HUES48 (cell line): ENCODE measurements around the gene ZNF253.
"Not testable (repeated sequence)": the region's sequence is repeated elsewhere in the genome, so short reads cannot be mapped to it uniquely, and the experiment has no call there.

ENCODE experiments used
- H3K27ac ChIP-seq: one replicate; pipeline ENCODE4 v1.7.0; 2013; ENCODE audit warnings: low read depth, low read length, inconsistent platforms
- H3K27me3 ChIP-seq: 2 replicates; pipeline ENCODE4 v1.6.1; 2013; ENCODE audit warnings: mild to moderate bottlenecking, low read length; ENCODE audit not compliant: control insufficient read depth, insufficient read depth
- H3K36me3 ChIP-seq: 2 replicates; pipeline ENCODE4 v1.6.1; 2013; ENCODE audit warnings: low read length; ENCODE audit not compliant: control insufficient read depth, insufficient read depth
- H3K4me1 ChIP-seq: 2 replicates; pipeline ENCODE4 v1.6.1; 2013; ENCODE audit warnings: mild to moderate bottlenecking, low read length; ENCODE audit not compliant: control insufficient read depth, insufficient read depth
- H3K4me3 ChIP-seq: 2 replicates; pipeline ENCODE4 v1.5.1; 2013; ENCODE audit warnings: mild to moderate bottlenecking, low read depth, low read length
- H3K9ac ChIP-seq: 2 replicates; pipeline ENCODE4 v1.6.1; 2013; ENCODE audit warnings: mild to moderate bottlenecking, low read depth, low read length, moderate library complexity
- H3K9me3 ChIP-seq: 2 replicates; pipeline ENCODE4 v1.6.1; 2013; ENCODE audit warnings: low read length; ENCODE audit not compliant: control insufficient read depth, insufficient read depth

The ZNF253 gene

GRCh38 chr19:19849056-19849455 is 16.6 kb upstream of the ZNF253 start:
- Histone ChIP-seq H3K9me3 (peaks cover 14% of the 10 kb centered on the region), H3K27me3 (no peaks in the 10 kb centered on the region), H3K27ac (no peak overlapping the region), H3K36me3 (no peaks in the 10 kb centered on the region), H3K4me3 (no peak overlapping the region), H3K9ac (no peak overlapping the region), H3K4me1 (no peaks in the 10 kb centered on the region)

GRCh38 chr19:19851740-19852139 is 13.9 kb upstream of the ZNF253 start:
- not testable (repeated sequence) for H3K4me3 ChIP-seq, H3K27ac ChIP-seq, H3K36me3 ChIP-seq, H3K9me3 ChIP-seq, H3K27me3 ChIP-seq, H3K4me1 ChIP-seq, H3K9ac ChIP-seq

- no peaks in the 10 kb centered on the region for H3K4me1 ChIP-seq
Observed at GRCh38 chr19:19858751-19859150, 6.9 kb upstream of the ZNF253 start.

GRCh38 chr19:19860756-19861390 is 4.8 kb upstream of the ZNF253 start:
- no peaks in the 10 kb centered on the region for H3K4me1 ChIP-seq
- H3K9me3 ChIP-seq: no peaks in the 10 kb centered on the region
- no peaks in the 10 kb centered on the region for H3K27me3 ChIP-seq
- no peak overlapping the region for H3K27ac ChIP-seq
- peaks cover 8% of the 10 kb centered on the region for H3K36me3 ChIP-seq
- peak overlapping the region; percentile 74 for H3K4me3 ChIP-seq
- peak overlapping the region; percentile 76 for H3K9ac ChIP-seq

More at GRCh38 chr19:19858751-19859150, 6.9 kb upstream of the ZNF253 start:
- Histone ChIP-seq H3K9me3 (no peaks in the 10 kb centered on the region), H3K27ac (no peak overlapping the region), H3K36me3 (peaks cover 8% of the 10 kb centered on the region), H3K4me3 (no peak overlapping the region), H3K27me3 (no peaks in the 10 kb centered on the region), H3K9ac (no peak overlapping the region)

GRCh38 chr19:19866611-19867248 is 1.0 kb downstream of the ZNF253 start:
- no peaks in the 10 kb centered on the region for H3K27me3 ChIP-seq
- H3K4me1 ChIP-seq: 0 out of 2 replicates have a peak, but pooled peaks cover 10% of the 10 kb centered on the region
- H3K9me3 ChIP-seq: no peaks in the 10 kb centered on the region
- peaks cover 6% of the 10 kb centered on the region for H3K36me3 ChIP-seq
- H3K27ac ChIP-seq: peak overlapping the region; percentile 100
- H3K4me3 ChIP-seq: peak overlapping the region; percentile 100
- H3K9ac ChIP-seq: peak overlapping the region; percentile 100

- H3K9me3 ChIP-seq, H3K27me3 ChIP-seq, H3K4me3 ChIP-seq, H3K9ac ChIP-seq, H3K27ac ChIP-seq: not testable (repeated sequence)
- H3K36me3 ChIP-seq: peaks cover 29% of the 10 kb centered on the region
- H3K4me1 ChIP-seq: 0 out of 2 replicates have a peak, but pooled peaks cover 10% of the 10 kb centered on the region
Observed at GRCh38 chr19:19870086-19870485, 4.4 kb downstream of the ZNF253 start.

- H3K27me3 ChIP-seq: no peaks in the 10 kb centered on the region
- H3K4me3 ChIP-seq: no peak overlapping the region
- no peak overlapping the region for H3K9ac ChIP-seq
- H3K27ac ChIP-seq: no peak overlapping the region
- no peaks in the 10 kb centered on the region for H3K9me3 ChIP-seq
- H3K4me1 ChIP-seq: 0 out of 2 replicates have a peak, but pooled peaks cover 10% of the 10 kb centered on the region
- peaks cover 29% of the 10 kb centered on the region for H3K36me3 ChIP-seq
Observed at GRCh38 chr19:19871932-19872331, 6.2 kb downstream of the ZNF253 start.

GRCh38 chr19:19873381-19873780 is 7.7 kb downstream of the ZNF253 start:
- Histone ChIP-seq H3K4me3 (no peak overlapping the region), H3K4me1 (0 out of 2 replicates have a peak, but pooled peaks cover 2% of the 10 kb centered on the region), H3K9me3 (no peaks in the 10 kb centered on the region), H3K36me3 (peaks cover 32% of the 10 kb centered on the region), H3K27ac (no peak overlapping the region), H3K9ac (no peak overlapping the region), H3K27me3 (no peaks in the 10 kb centered on the region)

- H3K27me3 ChIP-seq: no peaks in the 10 kb centered on the region
- no peak overlapping the region for H3K9ac ChIP-seq
- no peak overlapping the region for H3K27ac ChIP-seq
- H3K4me3 ChIP-seq: no peak overlapping the region
- H3K4me1 ChIP-seq: no peaks in the 10 kb centered on the region
- H3K36me3 ChIP-seq: peaks cover 62% of the 10 kb centered on the region
- H3K9me3 ChIP-seq: peaks cover 3% of the 10 kb centered on the region; the same call in 1 of the 2 replicates
Observed at GRCh38 chr19:19877724-19878123, 12.0 kb downstream of the ZNF253 start.

- Histone ChIP-seq H3K4me3 (no peak overlapping the region), H3K9ac (no peak overlapping the region), H3K27ac (no peak overlapping the region), H3K27me3 (no peaks in the 10 kb centered on the region), H3K36me3 (peaks cover 93% of the 10 kb centered on the region), H3K4me1 (no peaks in the 10 kb centered on the region), H3K9me3 (peaks cover 48% of the 10 kb centered on the region)
Observed at GRCh38 chr19:19884583-19884982, 18.9 kb downstream of the ZNF253 start.
